ENCODE measurements around the gene CLCN6.

DNA sequence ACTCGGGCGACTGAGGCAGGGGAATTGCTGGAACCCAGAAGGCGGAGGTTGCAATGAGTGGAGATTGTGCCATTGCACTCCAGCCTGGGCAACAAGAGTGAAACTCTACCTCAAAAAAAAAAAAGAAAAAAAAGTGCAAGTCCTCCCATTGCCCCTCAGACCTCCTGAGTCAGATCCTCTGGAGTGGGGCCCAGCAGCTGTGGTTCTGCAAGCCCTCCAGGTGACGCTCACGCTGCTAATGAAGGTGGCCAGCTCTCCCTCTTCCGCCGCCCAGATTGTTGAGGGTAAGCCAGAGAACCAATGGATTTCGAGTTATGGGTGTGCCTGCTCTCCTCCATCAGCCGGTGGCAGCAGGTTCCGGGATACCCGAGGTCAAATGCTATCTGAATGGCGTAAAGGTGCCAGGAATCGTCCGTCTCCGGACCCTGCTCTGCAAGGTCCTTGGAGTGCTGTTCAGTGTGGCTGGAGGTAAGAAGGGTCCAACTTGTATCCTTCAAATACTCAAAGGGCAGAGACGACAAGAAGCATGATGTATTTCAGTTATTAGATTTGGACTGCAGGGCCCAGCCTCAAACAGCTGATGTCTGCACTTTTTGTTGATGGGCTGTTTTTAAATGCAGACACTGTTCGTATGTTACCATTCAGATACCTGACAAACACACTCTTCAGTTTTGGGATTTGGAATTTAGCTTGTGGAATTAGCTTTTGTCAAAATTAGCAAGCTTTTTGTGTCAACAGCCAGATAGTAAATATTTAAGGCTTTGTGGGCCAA lies 17.6 kb downstream of the CLCN6 start:
- TF ChIP-seq, protein P1, sequence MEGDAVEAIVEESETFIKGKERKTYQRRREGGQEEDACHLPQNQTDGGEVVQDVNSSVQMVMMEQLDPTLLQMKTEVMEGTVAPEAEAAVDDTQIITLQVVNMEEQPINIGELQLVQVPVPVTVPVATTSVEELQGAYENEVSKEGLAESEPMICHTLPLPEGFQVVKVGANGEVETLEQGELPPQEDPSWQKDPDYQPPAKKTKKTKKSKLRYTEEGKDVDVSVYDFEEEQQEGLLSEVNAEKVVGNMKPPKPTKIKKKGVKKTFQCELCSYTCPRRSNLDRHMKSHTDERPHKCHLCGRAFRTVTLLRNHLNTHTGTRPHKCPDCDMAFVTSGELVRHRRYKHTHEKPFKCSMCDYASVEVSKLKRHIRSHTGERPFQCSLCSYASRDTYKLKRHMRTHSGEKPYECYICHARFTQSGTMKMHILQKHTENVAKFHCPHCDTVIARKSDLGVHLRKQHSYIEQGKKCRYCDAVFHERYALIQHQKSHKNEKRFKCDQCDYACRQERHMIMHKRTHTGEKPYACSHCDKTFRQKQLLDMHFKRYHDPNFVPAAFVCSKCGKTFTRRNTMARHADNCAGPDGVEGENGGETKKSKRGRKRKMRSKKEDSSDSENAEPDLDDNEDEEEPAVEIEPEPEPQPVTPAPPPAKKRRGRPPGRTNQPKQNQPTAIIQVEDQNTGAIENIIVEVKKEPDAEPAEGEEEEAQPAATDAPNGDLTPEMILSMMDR (optimal IDR thresholded peaks at IDR 0.05 in 1 of 3, IDR thresholded peaks at IDR 0.05 in 1 of 3, conservative IDR thresholded peaks at IDR 0.05 in 1 of 3; ENCODE audit: extremely low read depth in 1 of 3, insufficient read depth in 2 of 3, low read length in 3 of 3): no peak
- no peak for TF ChIP-seq EZH2 (IDR thresholded peaks at IDR 0.05; ENCODE audit: low read length)

Measured in keratinocyte (primary cell).